Measurements from ENCODE around the gene RAB6C.
"Not testable (repeated sequence)": the region's sequence is repeated elsewhere in the genome, so short reads cannot be mapped to it uniquely, and the experiment has no call there.

Gene RAB6C

DNA sequence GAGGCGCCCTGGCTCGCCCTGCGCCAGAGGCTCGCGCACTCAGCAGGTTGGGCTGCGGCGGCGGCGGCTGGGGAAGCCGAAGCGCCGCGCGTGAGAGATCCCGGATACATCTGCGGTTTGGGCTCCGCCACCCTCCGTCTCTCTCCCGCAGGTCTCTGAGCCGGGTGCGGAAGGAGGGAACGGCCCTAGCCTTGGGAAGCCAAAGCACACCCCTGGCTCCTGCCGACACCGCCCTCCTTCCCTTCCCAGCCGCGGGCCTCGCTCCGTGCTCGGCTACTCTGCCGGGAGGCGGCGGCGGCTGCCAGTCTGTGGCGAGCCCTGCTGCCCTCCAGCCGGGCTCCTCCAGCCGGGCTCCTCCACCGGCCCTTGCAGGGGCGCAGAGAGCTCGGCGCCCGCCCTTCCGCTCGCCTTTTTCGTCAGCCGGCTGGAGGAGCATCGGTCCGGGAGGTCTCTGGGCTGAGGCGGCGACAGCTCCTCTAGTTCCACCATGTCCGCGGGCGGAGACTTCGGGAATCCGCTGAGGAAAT, at the start of gene RAB6C:
RAB6C (plus strand) TSS at position 38 of the 527 bp plus-strand sequence; CDS start at position 488, 450 bp downstream.
- not testable (repeated sequence) for DNase-seq

DNA sequence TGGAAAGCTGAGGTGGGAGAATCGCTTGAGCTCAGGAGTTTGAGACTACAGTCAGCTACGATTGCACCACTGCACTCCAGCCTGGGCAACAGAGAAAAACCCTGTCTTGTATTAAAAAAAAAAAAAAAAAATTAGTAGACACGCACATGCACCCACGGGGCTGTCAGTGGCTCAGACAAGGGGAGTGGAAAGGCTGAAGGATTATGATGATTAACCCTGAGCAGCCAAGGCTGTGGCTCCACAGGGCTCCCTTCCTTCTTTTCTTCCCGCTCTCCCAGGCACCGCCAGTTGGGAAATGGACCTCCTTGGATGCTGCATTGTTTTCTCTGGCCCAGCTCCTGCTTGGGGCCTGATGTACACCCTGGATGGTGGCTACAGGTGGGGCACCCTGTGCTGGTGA, 49.0 kb upstream of the RAB6C start:
- DNase-seq = no peak

DNA sequence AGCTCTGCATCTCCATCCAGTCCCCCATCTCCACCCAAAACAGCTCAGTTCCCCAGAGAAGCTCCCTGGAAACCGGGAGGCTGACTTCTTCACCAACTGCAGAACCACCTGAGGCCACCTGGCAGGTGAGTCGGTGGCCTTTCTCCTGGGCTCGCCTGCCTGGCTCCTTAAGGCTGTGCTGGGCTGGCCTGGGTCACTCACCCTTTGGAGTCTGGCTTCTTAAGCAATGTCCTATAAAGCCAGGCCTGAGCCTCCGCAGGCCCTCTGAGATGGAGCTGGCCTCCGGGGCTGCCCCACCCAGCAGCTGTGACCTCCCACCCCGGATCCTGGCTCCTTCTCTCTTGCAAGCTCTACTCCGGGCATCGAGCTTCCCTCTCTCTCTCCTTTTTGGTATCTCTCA, 46.1 kb upstream of the RAB6C start:
- not testable (repeated sequence) for DNase-seq

DNA sequence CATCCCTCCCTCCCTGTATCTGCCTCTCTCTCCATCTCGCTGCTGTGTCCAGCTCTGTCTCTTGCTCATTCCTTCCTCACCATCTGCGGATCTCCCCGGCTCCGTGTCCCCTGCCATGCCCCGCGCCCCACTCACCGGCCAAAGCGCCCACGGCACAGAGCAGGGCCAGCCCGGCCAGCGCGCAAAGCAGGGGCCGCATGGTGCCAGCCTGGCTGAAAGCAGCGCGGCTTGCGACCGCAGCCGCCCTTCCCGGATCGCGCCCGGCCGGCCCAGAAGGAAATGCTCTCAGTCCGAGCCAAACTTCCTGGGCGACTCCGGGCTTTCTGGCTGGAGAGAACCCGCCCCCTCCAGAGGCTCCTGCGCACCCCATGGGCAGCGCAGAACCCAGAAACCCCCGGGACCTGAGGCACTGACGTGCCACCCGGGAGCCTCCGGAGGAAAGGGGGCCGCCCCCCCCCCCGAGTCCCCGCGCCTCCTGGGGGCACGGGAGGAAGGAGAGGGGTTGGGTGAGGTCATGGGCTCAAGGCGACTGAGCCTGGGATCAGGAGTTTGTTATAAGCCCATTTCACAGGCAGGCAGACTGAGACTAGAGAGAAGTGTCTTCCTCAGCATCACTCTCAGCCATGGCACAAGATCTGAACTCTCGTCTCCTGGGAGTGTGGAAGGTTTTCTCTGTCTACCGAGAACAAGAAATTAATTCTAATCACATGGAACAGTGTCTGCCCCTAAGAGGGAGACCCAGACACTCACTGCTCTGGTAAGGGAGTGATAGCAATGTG, 45.2 kb upstream of the RAB6C start:
- no peak for DNase-seq

- no peak for DNase-seq
Observed at GRCh38 chr2:129935118-129935517, 44.3 kb upstream of the RAB6C start.

DNA sequence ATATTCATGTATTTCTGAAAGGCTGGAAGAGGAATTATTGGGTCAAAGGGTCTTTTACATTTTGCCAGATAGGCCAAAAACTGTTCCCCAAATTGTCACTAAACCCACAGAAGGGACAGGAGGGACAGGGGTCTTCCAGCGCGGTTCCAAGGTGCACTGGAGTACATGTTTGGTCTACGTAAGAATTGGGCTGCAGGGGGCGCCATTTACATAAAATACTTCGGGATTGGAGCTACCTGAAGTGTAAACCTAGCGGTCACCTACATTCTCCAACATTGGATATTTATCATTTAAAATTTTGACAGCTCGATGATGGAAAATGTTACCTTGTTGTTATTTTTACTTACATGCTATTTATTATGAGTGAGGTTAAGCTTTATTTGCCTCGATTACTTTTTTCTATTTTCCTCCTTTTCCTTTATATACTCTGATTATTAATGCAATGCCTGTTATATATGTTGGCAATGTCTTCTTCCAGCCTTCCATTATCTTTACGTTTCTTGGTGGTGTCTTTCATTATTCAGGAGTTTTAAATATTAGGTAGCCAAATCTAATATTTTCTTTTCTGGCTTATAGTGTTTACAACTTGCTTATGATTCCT, 43.0 kb upstream of the RAB6C start:
- DNase-seq = no peak

DNA sequence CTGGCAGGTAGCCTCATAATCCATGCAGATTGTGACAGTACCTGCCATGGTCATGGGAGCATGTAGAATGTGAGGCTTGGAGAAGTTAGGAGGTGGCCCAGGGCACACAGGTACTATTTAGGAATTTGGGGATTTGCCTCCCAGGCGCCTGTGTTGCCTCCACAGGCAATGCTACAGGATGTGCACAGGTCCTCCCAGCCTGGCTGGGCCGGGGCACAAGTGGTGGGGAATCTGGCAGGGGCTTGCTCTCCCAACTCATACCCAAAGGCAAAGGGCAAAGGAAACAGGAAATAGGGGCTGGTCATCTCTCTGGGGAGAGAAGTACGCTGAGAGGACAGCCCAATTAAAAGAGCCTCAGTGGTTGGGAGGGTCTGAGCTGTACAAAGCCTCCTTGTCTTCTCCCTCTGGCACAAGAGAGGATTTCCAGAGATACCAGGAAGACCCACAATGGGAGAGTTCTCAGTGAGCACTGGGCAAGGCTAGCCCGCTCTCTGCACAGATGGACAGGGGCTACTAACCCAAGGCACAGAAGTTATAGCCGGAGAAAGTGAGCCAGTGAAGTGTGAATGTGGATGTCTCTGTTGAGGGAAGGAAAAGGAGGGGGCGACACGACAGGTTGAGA, 40.5 kb upstream of the RAB6C start:
- not testable (repeated sequence) for DNase-seq

- not testable (repeated sequence) for DNase-seq
Observed at GRCh38 chr2:129943456-129943855, 36.0 kb upstream of the RAB6C start.

- no peak for DNase-seq
Observed at GRCh38 chr2:129945557-129945956, 33.9 kb upstream of the RAB6C start.

DNA sequence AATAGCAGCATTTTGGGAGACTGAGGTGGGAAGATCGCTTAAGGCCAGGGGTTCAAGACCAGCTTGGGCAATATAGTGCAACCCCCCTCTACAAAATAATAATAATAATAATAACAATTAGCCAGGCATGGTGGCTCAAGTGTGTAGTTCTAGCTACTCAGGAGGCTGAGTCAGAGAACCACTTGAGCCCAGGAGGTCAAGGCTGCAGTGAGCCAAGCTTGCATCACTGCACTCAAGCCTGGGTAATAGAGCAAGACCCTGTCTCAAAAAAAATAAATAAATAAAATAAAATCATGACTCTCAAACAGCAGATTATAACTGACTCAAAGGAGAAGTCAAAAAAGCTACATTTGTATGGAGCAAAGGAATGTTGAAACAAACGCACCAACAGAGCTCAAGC, 31.8 kb upstream of the RAB6C start:
- DNase-seq = not testable (repeated sequence)

DNA sequence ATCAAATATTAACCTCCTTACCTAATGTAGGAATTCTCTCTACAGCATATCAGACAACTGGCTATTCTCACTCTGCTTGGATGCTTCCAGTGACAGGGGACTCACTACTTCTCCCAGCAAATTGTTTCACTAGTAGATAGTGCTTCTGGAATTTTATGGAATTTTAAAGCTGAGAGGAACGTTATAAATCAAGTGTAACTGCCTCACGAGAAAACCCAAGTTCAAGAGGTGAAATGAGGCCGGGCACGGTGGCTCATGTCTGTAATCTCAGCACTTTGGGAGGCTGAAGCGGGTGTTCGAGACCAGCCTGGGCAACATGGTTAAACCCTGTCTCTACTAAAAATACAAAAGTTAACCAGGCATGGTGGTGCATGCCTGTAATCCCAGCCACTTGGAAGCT, 23.3 kb upstream of the RAB6C start:
- DNase-seq = not testable (repeated sequence)

GRCh38 chr2:129957891-129958290, 21.6 kb upstream of the RAB6C start:
- no peak for DNase-seq

GRCh38 chr2:129958736-129959135, 20.7 kb upstream of the RAB6C start:
- not testable (repeated sequence) for DNase-seq

GRCh38 chr2:129968605-129969004, 10.9 kb upstream of the RAB6C start:
- DNase-seq = not testable (repeated sequence)

GRCh38 chr2:129975016-129975774, 4.3 kb upstream of the RAB6C start:
- no peak for DNase-seq

GRCh38 chr2:129976969-129977368, 2.5 kb upstream of the RAB6C start:
- not testable (repeated sequence) for DNase-seq

- DNase-seq = no peak
Observed at GRCh38 chr2:129977986-129978385, 1.5 kb upstream of the RAB6C start.

DNA sequence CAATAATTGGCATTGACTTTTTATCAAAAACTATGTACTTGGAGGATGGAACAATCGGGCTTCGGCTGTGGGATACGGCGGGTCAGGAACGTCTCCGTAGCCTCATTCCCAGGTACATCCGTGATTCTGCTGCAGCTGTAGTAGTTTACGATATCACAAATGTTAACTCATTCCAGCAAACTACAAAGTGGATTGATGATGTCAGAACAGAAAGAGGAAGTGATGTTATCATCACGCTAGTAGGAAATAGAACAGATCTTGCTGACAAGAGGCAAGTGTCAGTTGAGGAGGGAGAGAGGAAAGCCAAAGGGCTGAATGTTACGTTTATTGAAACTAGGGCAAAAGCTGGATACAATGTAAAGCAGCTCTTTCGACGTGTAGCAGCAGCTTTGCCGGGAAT, 780 bp downstream of the RAB6C start:
- DNase-seq = not testable (repeated sequence)

DNA sequence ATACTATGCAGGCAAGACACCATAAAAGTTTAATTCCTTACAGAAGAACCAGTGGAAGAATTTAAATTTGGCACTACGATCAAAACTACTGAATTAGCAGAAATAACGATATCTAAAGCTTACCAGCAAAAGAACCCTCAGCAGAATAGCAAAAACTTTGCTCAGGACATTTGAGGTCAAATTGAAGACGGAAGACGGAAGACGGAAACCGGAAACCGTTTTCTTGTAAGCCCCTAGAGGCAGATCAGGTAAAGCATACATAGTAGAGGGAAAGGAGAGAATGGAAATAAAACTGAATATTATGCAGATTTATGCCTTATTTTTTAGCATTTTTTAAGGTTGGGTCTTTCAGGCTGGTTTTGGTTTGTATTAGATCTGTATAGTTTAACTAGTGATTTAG, 2.2 kb downstream of the RAB6C start:
- not testable (repeated sequence) for DNase-seq

GRCh38 chr2:129984426-129984825, 5.0 kb downstream of the RAB6C start:
- DNase-seq = no peak

DNA sequence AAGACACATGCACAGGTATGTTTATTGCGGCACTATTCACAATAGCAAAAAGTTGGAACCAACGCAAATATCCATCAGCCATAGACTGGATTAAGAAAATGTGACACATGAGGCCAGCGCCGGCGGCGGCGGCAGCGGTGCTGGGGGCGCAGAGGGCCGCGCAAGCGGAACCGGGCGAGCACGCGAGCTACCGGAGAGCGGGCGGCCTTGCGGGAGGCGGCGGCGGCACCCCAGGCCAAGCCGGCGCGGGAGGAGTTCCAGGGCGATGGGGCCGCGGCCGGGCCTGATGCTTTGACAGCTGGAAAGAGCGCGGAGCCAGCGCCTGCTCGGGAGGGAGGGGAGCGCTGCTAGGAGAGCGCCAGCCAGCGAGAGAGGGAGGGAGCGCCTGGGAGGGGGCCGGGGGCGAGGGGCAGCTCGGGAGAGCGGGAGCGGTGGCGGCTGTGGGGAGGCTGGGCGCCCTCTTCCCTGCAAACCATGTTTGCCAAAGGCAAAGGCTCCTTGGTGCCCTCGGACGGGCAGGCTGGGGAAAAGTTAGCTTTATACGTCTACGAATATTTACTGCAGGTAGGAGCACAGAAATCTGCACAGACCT, 13.0 kb downstream of the RAB6C start:
- DNase-seq = not testable (repeated sequence)

DNA sequence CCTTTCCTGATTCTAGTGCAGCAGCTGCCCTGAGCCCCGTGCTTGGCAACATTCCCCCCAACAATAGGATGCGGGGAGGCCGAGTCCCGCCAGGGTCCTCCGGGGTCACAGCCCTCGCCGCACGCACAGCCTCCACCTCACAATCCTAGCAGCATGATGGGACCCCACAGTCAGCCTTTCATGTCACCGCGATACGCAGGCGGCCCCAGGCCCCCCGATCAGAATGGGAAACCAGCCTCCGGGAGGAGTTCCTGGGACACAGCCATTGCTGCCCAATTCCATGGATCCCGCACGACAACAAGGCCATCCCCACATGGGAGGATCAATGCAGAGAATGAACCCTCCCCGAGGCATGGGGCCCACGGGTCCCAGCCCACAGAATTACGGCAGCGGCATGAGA, 13.7 kb downstream of the RAB6C start:
- not testable (repeated sequence) for DNase-seq
